GM21360 (cell line): ENCODE data around the gene PCID2.

ENCODE experiments used
- ATAC-seq: cut with Tn5 transposase; IDR thresholded peaks from one replicate; pipeline ENCODE4 v1.9.1; 2021; ENCODE audit warnings: mild to moderate bottlenecking, moderate library complexity; ENCODE audit not compliant: unreplicated experiment

PCID2 gene

DNA sequence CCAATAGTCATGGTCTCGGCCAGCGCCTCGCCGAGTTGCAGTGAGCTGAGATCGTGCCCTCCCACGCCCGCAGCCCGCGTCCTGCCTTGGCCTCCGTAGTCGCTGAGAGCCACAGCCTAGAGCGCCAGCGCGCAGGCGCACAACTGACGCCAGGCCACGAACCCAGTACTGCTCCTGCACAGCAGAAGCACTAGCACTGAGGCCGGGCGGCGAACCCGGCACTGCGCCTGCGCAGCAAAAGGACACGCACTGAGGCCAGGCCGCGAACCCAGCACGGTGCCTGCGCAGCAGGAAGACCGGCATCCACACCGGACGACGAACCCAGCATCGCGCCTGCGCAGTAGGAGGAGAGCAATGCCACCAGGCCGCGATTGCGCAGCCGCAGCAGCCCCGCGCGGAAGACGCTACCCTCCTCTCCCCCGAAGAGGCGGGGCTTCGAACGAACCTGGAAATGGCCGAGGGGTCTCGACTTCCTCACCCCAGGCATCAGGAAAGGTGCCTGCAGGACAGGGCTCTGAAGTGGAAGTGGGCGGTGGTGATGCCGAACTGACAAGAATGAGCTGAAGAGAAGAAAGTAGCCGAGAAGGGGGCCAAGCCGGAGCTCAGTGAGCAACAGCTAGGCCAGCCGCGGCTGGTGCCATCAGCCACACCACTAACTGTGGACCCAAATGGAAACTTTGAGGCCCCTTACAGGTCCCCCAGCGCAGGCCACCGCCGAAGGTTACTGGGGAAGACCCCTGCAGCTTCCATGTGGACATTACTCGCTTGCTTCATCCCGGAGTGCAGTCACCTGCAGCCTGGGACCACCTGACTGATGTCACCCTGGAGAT, 78.3 kb downstream of the PCID2 start:
- ATAC-seq: no peak

- ATAC-seq: no peak
Measured at GRCh38 chr13:113129480-113129879, 79.0 kb downstream of the PCID2 start.
